Smooth muscle cell (in vitro differentiated cells): ENCODE results near the gene ELMO2. TPM values are rescaled to one million over a fixed set of nuclear protein-coding genes. Genes with fewer than 3 reads are reported as not detected.

Experiments used
- DNase-seq: peaks from one replicate; lab custom pipeline; 2025; ENCODE audit not compliant: unreplicated experiment; lab: John Stamatoyannopoulos, UW
- H2AFZ ChIP-seq: fragments of 200-600 bp; sonication (generic); 2 replicates; pipeline ENCODE4 v1.6.0; 2016; ENCODE audit warnings: antibody characterized with exemption, low read depth, mild to moderate bottlenecking
- H3F3A ChIP-seq: fragments of 200-600 bp; sonication (generic); 2 replicates; pipeline ENCODE4 v1.6.0; 2017; ENCODE audit warnings: antibody characterized with exemption, low read depth
- H3K27ac ChIP-seq: fragments of 200-600 bp; sonication (generic); 2 replicates; pipeline ENCODE4 v1.5.1; 2016; ENCODE audit warnings: low read depth, mild to moderate bottlenecking
- H3K27me3 ChIP-seq: fragments of 200-600 bp; sonication (generic); 2 replicates; pipeline ENCODE4 v1.6.1; 2016; ENCODE audit warnings: low read depth, mild to moderate bottlenecking
- H3K36me3 ChIP-seq: fragments of 200-600 bp; sonication (generic); 2 replicates; pipeline ENCODE4 v1.5.1; 2016; ENCODE audit warnings: low read depth
- H3K4me1 ChIP-seq: fragments of 200-600 bp; sonication (generic); 2 replicates; pipeline ENCODE4 v1.5.1; 2016; ENCODE audit warnings: low read depth
- H3K4me2 ChIP-seq: fragments of 200-600 bp; sonication (generic); 2 replicates; pipeline ENCODE4 v1.6.0; 2016; ENCODE audit warnings: mild to moderate bottlenecking
- H3K4me3 ChIP-seq: fragments of 200-600 bp; sonication (generic); 2 replicates; pipeline ENCODE4 v1.5.1; 2016; ENCODE audit warnings: mild to moderate bottlenecking
- H3K79me2 ChIP-seq: fragments of 200-600 bp; sonication (generic); 2 replicates; pipeline ENCODE4 v1.6.0; 2016; ENCODE audit warnings: low read depth, mild to moderate bottlenecking
- H3K9ac ChIP-seq: fragments of 200-600 bp; sonication (generic); 2 replicates; pipeline ENCODE4 v1.6.0; 2016; ENCODE audit warnings: low read depth
- H3K9me3 ChIP-seq: fragments of 200-600 bp; sonication (generic); replicated peaks from 2 replicates; pipeline ENCODE4 v1.5.1; 2016; ENCODE audit warnings: low read depth
- H4K20me1 ChIP-seq: fragments of 200-600 bp; sonication (generic); 2 replicates; pipeline ENCODE4 v1.6.0; 2016; ENCODE audit warnings: low read depth
- CTCF ChIP-seq: fragments of 200-600 bp; sonication (generic); IDR thresholded peaks from 2 replicates; pipeline ENCODE4 v1.5.1; 2017; ENCODE audit warnings: borderline replicate concordance, mild to moderate bottlenecking, antibody characterized with exemption; ENCODE audit not compliant: insufficient read depth, poor library complexity, severe bottlenecking
- WGBS: methylation state at CpG from one replicate; pipeline ENCODE4 v1.1.7; 2016; ENCODE audit warnings: low lambda C conversion rate; 5-methylcytosine and 5-hydroxymethylcytosine counted together
- polyA plus RNA-seq: library from polyadenylated mRNA; unstranded; fragments of >200 nt; fragmentation: Nextera tagmentation; extraction: Ambion mirVana; gene quantifications from 2 replicates; pipeline ENCODE4 v1.2.1, GENCODE V29; 2016
- total RNA-seq: library from RNA; depleted of rRNA; stranded (reverse); fragments of >200 nt; gene quantifications from 2 replicates; pipeline ENCODE4 v1.2.3, GENCODE V29; 2014

The ELMO2 gene
- total and polyA plus RNA-seq, 2 experiments from 2014 or later, result 24.9 to 33.1 TPM

- TF ChIP-seq CTCF, result no peak
- H3K27ac ChIP-seq, result no peak overlapping the region
- H3F3A ChIP-seq, result no peaks in the 10 kb centered on the region
- H3K79me2 ChIP-seq, result no peaks in the 10 kb centered on the region
- WGBS, result 87% methylated on average over 23 of the region's 24 CpGs
- H4K20me1 ChIP-seq, result no peaks in the 10 kb centered on the region
- H2AFZ ChIP-seq, result no peak overlapping the region
- peaks cover 58% of the 10 kb centered on the region for H3K27me3 ChIP-seq
- H3K36me3 ChIP-seq, result no peaks in the 10 kb centered on the region
- H3K9ac ChIP-seq, result no peak overlapping the region
- H3K9me3 ChIP-seq, result no peaks in the 10 kb centered on the region
- no peaks in the 10 kb centered on the region for H3K4me1 ChIP-seq
- H3K4me3 ChIP-seq, result no peak overlapping the region
- H3K4me2 ChIP-seq, result no peak overlapping the region
- DNase-seq, result no peak
Measured at GRCh38 chr20:46341074-46342009, 65.1 kb downstream of the ELMO2 start.

GRCh38 chr20:46339037-46339436 is 67.4 kb downstream of the ELMO2 start:
- Histone ChIP-seq H3K27me3 (peaks cover 58% of the 10 kb centered on the region), H3K27ac (no peak overlapping the region), H3K4me3 (no peak overlapping the region), H3F3A (no peaks in the 10 kb centered on the region), H3K79me2 (no peaks in the 10 kb centered on the region), H2AFZ (no peak overlapping the region), H3K4me2 (no peak overlapping the region), H3K4me1 (peaks cover under 1% of the 10 kb centered on the region), H4K20me1 (no peaks in the 10 kb centered on the region), H3K9me3 (no peaks in the 10 kb centered on the region), H3K9ac (no peak overlapping the region), H3K36me3 (no peaks in the 10 kb centered on the region)
- 83% methylated on average over 7 of the region's 7 CpGs for WGBS
- DNase-seq, result no peak
- TF ChIP-seq CTCF, result no peak

- no peak overlapping the region for H2AFZ ChIP-seq
- H3K79me2 ChIP-seq, result no peaks in the 10 kb centered on the region
- H3F3A ChIP-seq, result no peaks in the 10 kb centered on the region
- H3K9me3 ChIP-seq, result no peaks in the 10 kb centered on the region
- H3K4me1 ChIP-seq, result peaks cover 8% of the 10 kb centered on the region
- TF ChIP-seq CTCF, result no peak
- H3K27me3 ChIP-seq, result peaks cover 36% of the 10 kb centered on the region
- DNase-seq, result no peak
- WGBS, result 64% methylated on average over 3 of the region's 3 CpGs
- no peak overlapping the region for H3K27ac ChIP-seq
- no peak overlapping the region for H3K9ac ChIP-seq
- H3K36me3 ChIP-seq, result no peaks in the 10 kb centered on the region
- H3K4me3 ChIP-seq, result no peak overlapping the region
- no peak overlapping the region for H3K4me2 ChIP-seq
- no peaks in the 10 kb centered on the region for H4K20me1 ChIP-seq
Measured at GRCh38 chr20:46336735-46337134, 69.7 kb downstream of the ELMO2 start.
